PC-9 (cell line): Measurements from ENCODE around the gene SPATA31C1. TPM values are rescaled to one million over a fixed set of nuclear protein-coding genes. Genes with fewer than 3 reads are reported as not detected.

ENCODE experiments used
- BruUV-seq: library from RNA; stranded (reverse); fragments of 400-500 nt; replicated peaks from 2 replicates; lab custom pipeline; 2021; lab: Mats Ljungman, UMichigan
- CTCF ChIA-PET: fragments of 300-600 bp; sonication (Branson Sonifier 250); formaldehyde crosslinking; loops from one replicate; lab custom pipeline; 2022; ENCODE audit warnings: antibody characterized with exemption; lab: Charles Lee
- POLR2A ChIA-PET: fragments of 300-600 bp; sonication (Branson Sonifier 250); formaldehyde crosslinking; loops from one replicate; lab custom pipeline; 2022; ENCODE audit warnings: antibody characterized with exemption; ENCODE audit not compliant: unreplicated experiment; lab: Charles Lee
- DNase-seq, 2 experiments: peaks; one replicate each; pipeline versions ENCODE4 v3.0.0 to v3.0.0-alpha.2; 2015 to 2022; ENCODE audit warnings: mixed read lengths in 1 of 2
- H2AFZ ChIP-seq: fragments of 200-600 bp; sonication (generic); 2 replicates; pipeline ENCODE4 v1.8.1; 2017; ENCODE audit warnings: antibody characterized with exemption
- H3F3A ChIP-seq: fragments of 200-600 bp; sonication (generic); 2 replicates; pipeline ENCODE4 v1.8.1; 2017; ENCODE audit warnings: antibody characterized with exemption, mild to moderate bottlenecking, low read depth; ENCODE audit not compliant: insufficient read depth
- H3K27ac ChIP-seq: fragments of 200-600 bp; sonication (generic); 2 replicates; pipeline ENCODE4 v1.6.1; 2016; ENCODE audit warnings: mixed run types
- H3K27me3 ChIP-seq: fragments of 200-600 bp; sonication (generic); 2 replicates; pipeline ENCODE4 v1.6.1; 2016; ENCODE audit warnings: low read depth, mixed run types; ENCODE audit not compliant: insufficient read depth
- H3K36me3 ChIP-seq: fragments of 200-600 bp; sonication (generic); 2 replicates; pipeline ENCODE4 v1.6.1; 2016; ENCODE audit warnings: low read depth, mixed run types
- H3K4me1 ChIP-seq: fragments of 200-600 bp; sonication (generic); replicated peaks from 2 replicates; pipeline ENCODE4 v1.6.1; 2016; ENCODE audit warnings: mixed run types; ENCODE audit not compliant: insufficient read depth
- H3K4me2 ChIP-seq: fragments of 200-600 bp; sonication (generic); 2 replicates; pipeline ENCODE4 v1.6.1; 2017; ENCODE audit warnings: mixed run types
- H3K4me3 ChIP-seq: fragments of 200-600 bp; sonication (generic); 2 replicates; pipeline ENCODE4 v1.6.1; 2016; ENCODE audit warnings: mixed run types
- H3K79me2 ChIP-seq: fragments of 200-600 bp; sonication (generic); 2 replicates; pipeline ENCODE4 v1.6.1; 2017; ENCODE audit warnings: low read depth, mixed run types
- H3K9me2 ChIP-seq: fragments of 200-600 bp; sonication (generic); 2 replicates; pipeline ENCODE4 v1.8.1; 2017; ENCODE audit warnings: mild to moderate bottlenecking; ENCODE audit not compliant: insufficient read depth
- H3K9me3 ChIP-seq: fragments of 200-600 bp; sonication (generic); 2 replicates; pipeline ENCODE4 v1.8.1; 2016; ENCODE audit warnings: low read depth; ENCODE audit not compliant: insufficient read depth
- H4K20me1 ChIP-seq: fragments of 200-600 bp; sonication (generic); 2 replicates; pipeline ENCODE4 v1.8.1; 2017; ENCODE audit not compliant: insufficient read depth
- CTCF ChIP-seq: fragments of 200-600 bp; sonication (generic); conservative IDR thresholded peaks from 2 replicates; pipeline ENCODE4 v1.6.1; 2017; ENCODE audit warnings: mixed run types, antibody characterized with exemption, mild to moderate bottlenecking, moderate library complexity
- EZH2 ChIP-seq: fragments of 200-600 bp; sonication (generic); IDR thresholded peaks from 2 replicates; pipeline ENCODE4 v1.8.0; 2017; ENCODE audit warnings: antibody characterized with exemption, low read depth
- intact Hi-C: fragments of 100-400 bp; cut with micrococcal nuclease; formaldehyde crosslinking; loops from one replicate; pipeline ENCODE4 v1.10.0; 2022; ENCODE audit not compliant: unreplicated experiment
- total RNA-seq: library from RNA; stranded (reverse); gene quantifications from 2 replicates; pipeline ENCODE4 v1.2.3, GENCODE V29; 2021

Gene SPATA31C1
- total RNA-seq, 1 experiment from 2014 or later = not detected

DNA sequence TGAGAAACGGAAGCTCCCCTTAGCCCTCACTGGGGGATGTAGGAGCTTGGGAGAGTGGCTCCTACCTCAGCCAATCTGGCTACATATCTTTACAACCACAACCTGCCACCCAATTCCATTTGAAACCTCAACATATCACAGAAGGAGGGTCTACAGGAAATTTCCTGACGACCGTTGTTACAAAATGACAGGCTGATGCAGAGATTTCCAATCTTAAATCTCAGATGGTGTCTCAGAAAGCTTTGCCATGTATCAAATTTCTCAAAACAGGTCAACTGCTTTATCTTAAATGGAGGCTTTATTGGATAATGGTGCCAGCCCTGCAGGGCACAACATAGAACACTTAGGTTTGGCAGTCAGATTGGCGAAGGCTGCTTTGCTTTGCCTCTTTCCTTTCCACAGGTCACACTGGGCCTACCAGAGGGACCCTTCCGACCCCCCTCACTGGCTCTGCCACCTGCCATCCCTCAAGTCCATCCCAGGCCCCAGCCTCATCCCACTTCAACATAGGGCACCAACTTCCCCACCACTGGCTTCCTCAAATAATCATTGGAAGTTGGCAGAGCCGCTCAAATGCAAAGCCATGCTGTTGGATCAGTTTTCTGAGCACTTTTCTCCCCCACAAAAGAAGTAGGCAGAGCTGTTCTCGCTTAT, 46.2 kb upstream of the SPATA31C1 start:
- TF ChIP-seq CTCF = no peak
- Histone ChIP-seq H3K4me1 (no peaks in the 10 kb centered on the region), H3K27ac (no peak overlapping the region), H2AFZ (no peak overlapping the region), H4K20me1 (no peaks in the 10 kb centered on the region), H3K9me3 (no peaks in the 10 kb centered on the region), H3K79me2 (no peaks in the 10 kb centered on the region), H3K36me3 (no peaks in the 10 kb centered on the region), H3K9me2 (no peaks in the 10 kb centered on the region), H3K27me3 (no peaks in the 10 kb centered on the region), H3K4me3 (no peak overlapping the region), H3F3A (no peaks in the 10 kb centered on the region), H3K4me2 (no peak overlapping the region)
- ChIA-PET POLR2A (no interaction called here), CTCF (no interaction called here)
- intact Hi-C loops = no loop called here
- no TSS peak for BruUV-seq
- no peak for DNase-seq

- Histone ChIP-seq H3K36me3 (no peaks in the 10 kb centered on the region), H3K4me3 (no peak overlapping the region), H2AFZ (no peak overlapping the region), H4K20me1 (no peaks in the 10 kb centered on the region), H3K79me2 (no peaks in the 10 kb centered on the region), H3K27ac (no peak overlapping the region), H3K27me3 (no peaks in the 10 kb centered on the region), H3F3A (no peaks in the 10 kb centered on the region), H3K4me1 (no peaks in the 10 kb centered on the region), H3K4me2 (no peak overlapping the region), H3K9me2 (no peaks in the 10 kb centered on the region), H3K9me3 (no peaks in the 10 kb centered on the region)
- no peak for TF ChIP-seq EZH2
- TF ChIP-seq CTCF = no peak
- intact Hi-C loops = no loop called here
- CTCF ChIA-PET = no interaction called here
- POLR2A ChIA-PET = no interaction called here
- no TSS peak for BruUV-seq
- DNase-seq = no peak
Measured at GRCh38 chr9:87872079-87872624, 45.6 kb upstream of the SPATA31C1 start.

GRCh38 chr9:87873607-87874303, 44.0 kb upstream of the SPATA31C1 start:
- H3K4me2 ChIP-seq = no peak overlapping the region
- H3K79me2 ChIP-seq = no peaks in the 10 kb centered on the region
- no peaks in the 10 kb centered on the region for H4K20me1 ChIP-seq
- peaks cover 10% of the 10 kb centered on the region for H3K9me3 ChIP-seq
- CTCF ChIA-PET = no interaction called here
- POLR2A ChIA-PET = interaction anchor here (0.7 kb wide), 1 partner anchor 147 kb away, joined by 6 read pairs; no protein-coding TSS in a partner anchor
- intact Hi-C loops = no loop called here
- H3K9me2 ChIP-seq = no peaks in the 10 kb centered on the region
- H3K27me3 ChIP-seq = no peaks in the 10 kb centered on the region
- H3F3A ChIP-seq = no peaks in the 10 kb centered on the region
- no TSS peak for BruUV-seq
- DNase-seq = no peak
- H3K4me1 ChIP-seq = peaks cover 4% of the 10 kb centered on the region
- H2AFZ ChIP-seq = no peak overlapping the region; the same call in 1 of the 2 replicates
- no peaks in the 10 kb centered on the region for H3K36me3 ChIP-seq
- no peak overlapping the region for H3K4me3 ChIP-seq
- TF ChIP-seq EZH2 (no peak), CTCF (no peak)
- no peak overlapping the region for H3K27ac ChIP-seq
